C4-2B (cell line): ENCODE results near the gene CACNA1B.

ENCODE experiments used
- ZFX ChIP-seq: fragments of 450-650 bp; IDR thresholded peaks from 2 replicates; pipeline ENCODE4 v1.6.1; 2017
- TF ChIP-seq, protein P1 (sequence below): fragments of 450-650 bp; conservative IDR thresholded peaks from 2 replicates; pipeline ENCODE4 v1.5.1; 2017; ENCODE audit warnings: mild to moderate bottlenecking

DNA sequence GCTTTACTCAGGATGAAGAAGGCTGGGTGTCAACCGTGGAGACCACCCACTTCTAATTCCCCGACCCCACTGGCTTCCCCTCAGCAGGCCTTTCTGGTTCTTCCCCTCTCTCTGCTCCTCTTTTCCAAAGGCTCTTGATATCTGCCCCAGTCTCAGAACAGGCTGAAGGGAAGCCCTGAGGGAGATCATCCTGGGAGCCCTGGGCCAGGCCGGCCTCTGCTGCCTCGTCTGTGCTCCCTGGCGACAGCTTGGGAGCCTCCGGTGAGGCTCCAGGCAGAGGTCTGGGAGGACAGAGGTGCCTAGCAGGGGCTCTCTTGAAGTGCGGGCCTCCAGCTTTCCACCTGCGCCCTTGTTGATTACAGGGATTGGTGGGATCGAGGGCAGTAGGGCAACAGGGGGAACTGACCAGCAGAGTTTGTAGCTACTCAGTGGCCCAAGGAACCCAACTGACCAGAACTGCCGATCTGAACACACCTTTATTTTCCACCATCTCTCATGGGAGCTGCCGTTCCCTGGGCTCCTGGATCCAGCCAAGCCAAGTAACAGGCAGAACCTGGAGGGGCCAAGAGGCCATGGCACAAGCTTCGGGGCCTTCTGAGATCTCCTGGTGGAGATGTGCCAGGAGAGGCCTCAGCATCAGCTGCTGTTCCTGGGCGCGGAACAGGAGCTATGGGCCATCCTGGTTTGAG is 198.5 kb downstream of the CACNA1B start:
- TF ChIP-seq, protein P1, sequence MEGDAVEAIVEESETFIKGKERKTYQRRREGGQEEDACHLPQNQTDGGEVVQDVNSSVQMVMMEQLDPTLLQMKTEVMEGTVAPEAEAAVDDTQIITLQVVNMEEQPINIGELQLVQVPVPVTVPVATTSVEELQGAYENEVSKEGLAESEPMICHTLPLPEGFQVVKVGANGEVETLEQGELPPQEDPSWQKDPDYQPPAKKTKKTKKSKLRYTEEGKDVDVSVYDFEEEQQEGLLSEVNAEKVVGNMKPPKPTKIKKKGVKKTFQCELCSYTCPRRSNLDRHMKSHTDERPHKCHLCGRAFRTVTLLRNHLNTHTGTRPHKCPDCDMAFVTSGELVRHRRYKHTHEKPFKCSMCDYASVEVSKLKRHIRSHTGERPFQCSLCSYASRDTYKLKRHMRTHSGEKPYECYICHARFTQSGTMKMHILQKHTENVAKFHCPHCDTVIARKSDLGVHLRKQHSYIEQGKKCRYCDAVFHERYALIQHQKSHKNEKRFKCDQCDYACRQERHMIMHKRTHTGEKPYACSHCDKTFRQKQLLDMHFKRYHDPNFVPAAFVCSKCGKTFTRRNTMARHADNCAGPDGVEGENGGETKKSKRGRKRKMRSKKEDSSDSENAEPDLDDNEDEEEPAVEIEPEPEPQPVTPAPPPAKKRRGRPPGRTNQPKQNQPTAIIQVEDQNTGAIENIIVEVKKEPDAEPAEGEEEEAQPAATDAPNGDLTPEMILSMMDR: no peak
- TF ChIP-seq ZFX: no peak
